Measurements from ENCODE around the gene VWA5B2. TPM values are rescaled to one million over a fixed set of nuclear protein-coding genes. Genes with fewer than 3 reads are reported as not detected.

The VWA5B2 gene
- total RNA-seq, 1 donor from 2014 or later: 1.1 TPM

DNA sequence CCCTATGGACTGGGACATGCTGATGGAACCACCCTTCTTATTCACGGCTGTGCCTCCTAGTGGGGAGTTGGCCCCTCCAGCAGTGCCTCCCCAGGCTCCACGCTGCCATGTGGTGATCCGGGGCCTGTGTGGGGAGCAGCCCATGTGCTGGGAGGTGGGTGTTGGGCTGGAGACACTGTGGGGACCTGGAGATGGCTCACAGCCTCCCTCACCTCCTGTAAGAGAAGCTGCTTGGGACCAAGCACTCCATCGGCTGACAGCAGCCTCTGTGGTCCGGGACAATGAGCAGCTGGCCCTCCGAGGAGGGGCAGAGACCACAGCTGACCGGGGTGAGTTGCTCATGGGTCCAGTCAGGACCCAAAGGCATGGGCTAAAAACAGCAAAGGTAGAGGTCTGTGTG, 10.3 kb downstream of the VWA5B2 start:
- no peaks in the 10 kb centered on the region for H3K9me3 Mint-ChIP-seq
- H3K36me3 Mint-ChIP-seq: peaks cover 14% of the 10 kb centered on the region
- no peak for DNase-seq (ENCODE audit: low spot score in 2 of 2, unreplicated experiment in 2 of 2)
- H3K27me3 Mint-ChIP-seq (ENCODE audit: low read depth): peaks cover 26% of the 10 kb centered on the region
- no peaks in the 10 kb centered on the region for H3K4me1 Mint-ChIP-seq
- no peak overlapping the region for H3K4me3 Mint-ChIP-seq
- TF ChIP-seq, protein P1, sequence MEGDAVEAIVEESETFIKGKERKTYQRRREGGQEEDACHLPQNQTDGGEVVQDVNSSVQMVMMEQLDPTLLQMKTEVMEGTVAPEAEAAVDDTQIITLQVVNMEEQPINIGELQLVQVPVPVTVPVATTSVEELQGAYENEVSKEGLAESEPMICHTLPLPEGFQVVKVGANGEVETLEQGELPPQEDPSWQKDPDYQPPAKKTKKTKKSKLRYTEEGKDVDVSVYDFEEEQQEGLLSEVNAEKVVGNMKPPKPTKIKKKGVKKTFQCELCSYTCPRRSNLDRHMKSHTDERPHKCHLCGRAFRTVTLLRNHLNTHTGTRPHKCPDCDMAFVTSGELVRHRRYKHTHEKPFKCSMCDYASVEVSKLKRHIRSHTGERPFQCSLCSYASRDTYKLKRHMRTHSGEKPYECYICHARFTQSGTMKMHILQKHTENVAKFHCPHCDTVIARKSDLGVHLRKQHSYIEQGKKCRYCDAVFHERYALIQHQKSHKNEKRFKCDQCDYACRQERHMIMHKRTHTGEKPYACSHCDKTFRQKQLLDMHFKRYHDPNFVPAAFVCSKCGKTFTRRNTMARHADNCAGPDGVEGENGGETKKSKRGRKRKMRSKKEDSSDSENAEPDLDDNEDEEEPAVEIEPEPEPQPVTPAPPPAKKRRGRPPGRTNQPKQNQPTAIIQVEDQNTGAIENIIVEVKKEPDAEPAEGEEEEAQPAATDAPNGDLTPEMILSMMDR (IDR thresholded peaks at IDR 0.05; ENCODE audit: unreplicated experiment): no peak
- no peak overlapping the region for H3K27ac Mint-ChIP-seq

DNA sequence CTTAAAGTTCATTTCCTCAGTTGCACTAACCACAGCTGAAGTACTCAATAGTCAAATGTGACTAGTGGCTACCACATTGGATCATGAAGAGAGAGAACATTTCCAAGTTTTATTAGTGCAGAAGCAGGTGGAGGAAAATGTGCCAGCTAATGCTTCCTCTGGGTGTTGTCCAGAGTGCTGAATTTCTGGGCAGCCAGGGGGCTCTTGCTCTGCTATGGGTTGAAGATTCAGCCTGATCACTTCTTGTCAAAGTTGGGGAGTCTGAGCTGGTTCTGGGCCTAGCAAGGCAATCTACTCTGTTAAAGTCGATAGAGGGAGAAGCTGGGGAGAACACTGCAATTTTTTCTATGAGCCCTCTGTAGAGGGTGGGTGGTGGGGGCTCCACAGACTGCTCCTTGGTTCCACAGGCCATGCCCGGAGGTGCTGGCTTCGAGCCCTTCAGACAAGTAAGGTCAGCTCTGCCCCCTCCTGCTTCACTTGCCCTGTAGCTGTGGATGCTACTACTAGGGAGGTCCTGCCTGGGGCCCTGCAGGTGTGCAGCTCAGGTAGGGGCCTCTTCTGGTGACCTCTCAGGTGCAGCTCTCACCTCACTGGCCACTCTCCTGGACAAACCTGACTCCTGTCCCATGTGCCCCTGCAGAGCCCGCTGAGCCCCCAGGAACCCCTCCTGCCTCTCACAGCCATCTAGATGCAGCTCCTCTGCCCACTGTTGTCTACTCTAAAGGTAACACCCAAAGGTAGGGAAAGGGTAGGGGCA, 11.2 kb downstream of the VWA5B2 start:
- Mint-ChIP-seq H3K4me1 (no peaks in the 10 kb centered on the region), H3K36me3 (peaks cover 19% of the 10 kb centered on the region)
- peak in 1 of 2 experiments; percentile 49 for DNase-seq (ENCODE audit: low spot score in 2 of 2, unreplicated experiment in 2 of 2)

GRCh38 chr3:184241141-184241446, 11.7 kb downstream of the VWA5B2 start:
- Mint-ChIP-seq H3K27me3 (ENCODE audit: low read depth) (peaks cover 13% of the 10 kb centered on the region), H3K9me3 (no peaks in the 10 kb centered on the region), H3K4me1 (no peaks in the 10 kb centered on the region), H3K27ac (no peak overlapping the region), H3K4me3 (no peak overlapping the region), H3K36me3 (peaks cover 19% of the 10 kb centered on the region)
- TF ChIP-seq, protein P1 (IDR thresholded peaks at IDR 0.05; ENCODE audit: unreplicated experiment): no peak
- DNase-seq (ENCODE audit: low spot score in 2 of 2, unreplicated experiment in 2 of 2): no peak

More for the DNA sequence above, 11.2 kb downstream of the VWA5B2 start:
- Mint-ChIP-seq H3K27me3 (ENCODE audit: low read depth) (peaks cover 17% of the 10 kb centered on the region), H3K9me3 (no peaks in the 10 kb centered on the region), H3K4me3 (no peak overlapping the region), H3K27ac (no peak overlapping the region)
- TF ChIP-seq, protein P1 (IDR thresholded peaks at IDR 0.05; ENCODE audit: unreplicated experiment): no peak

- no peak overlapping the region for H3K4me3 Mint-ChIP-seq
- H3K4me1 Mint-ChIP-seq: no peaks in the 10 kb centered on the region
- H3K27ac Mint-ChIP-seq: no peak overlapping the region
- peaks cover 19% of the 10 kb centered on the region for H3K36me3 Mint-ChIP-seq
- H3K27me3 Mint-ChIP-seq (ENCODE audit: low read depth): peaks cover 11% of the 10 kb centered on the region
- no peak for DNase-seq (ENCODE audit: low spot score in 2 of 2, unreplicated experiment in 2 of 2)
- TF ChIP-seq, protein P1 (IDR thresholded peaks at IDR 0.05; ENCODE audit: unreplicated experiment): no peak
- H3K9me3 Mint-ChIP-seq: no peaks in the 10 kb centered on the region
Measured at GRCh38 chr3:184241447-184242296, 12.3 kb downstream of the VWA5B2 start.

GRCh38 chr3:184242297-184242685, 12.9 kb downstream of the VWA5B2 start:
- no peak overlapping the region for H3K27ac Mint-ChIP-seq
- TF ChIP-seq, protein P1 (IDR thresholded peaks at IDR 0.05; ENCODE audit: unreplicated experiment): no peak
- H3K36me3 Mint-ChIP-seq: peaks cover 19% of the 10 kb centered on the region
- no peaks in the 10 kb centered on the region for H3K4me1 Mint-ChIP-seq
- peaks cover 6% of the 10 kb centered on the region for H3K27me3 Mint-ChIP-seq (ENCODE audit: low read depth)
- H3K9me3 Mint-ChIP-seq: no peaks in the 10 kb centered on the region
- no peak for DNase-seq (ENCODE audit: low spot score in 2 of 2, unreplicated experiment in 2 of 2)
- no peak overlapping the region for H3K4me3 Mint-ChIP-seq
